Measurements from ENCODE around the gene COL4A2. TPM values are rescaled to one million over a fixed set of nuclear protein-coding genes. Genes with fewer than 3 reads are reported as not detected.
"Not testable (repeated sequence)": the region's sequence is repeated elsewhere in the genome, so short reads cannot be mapped to it uniquely, and the experiment has no call there.

COL4A2 gene
- total RNA-seq, 2 donors from 2014 or later = not detected

DNA sequence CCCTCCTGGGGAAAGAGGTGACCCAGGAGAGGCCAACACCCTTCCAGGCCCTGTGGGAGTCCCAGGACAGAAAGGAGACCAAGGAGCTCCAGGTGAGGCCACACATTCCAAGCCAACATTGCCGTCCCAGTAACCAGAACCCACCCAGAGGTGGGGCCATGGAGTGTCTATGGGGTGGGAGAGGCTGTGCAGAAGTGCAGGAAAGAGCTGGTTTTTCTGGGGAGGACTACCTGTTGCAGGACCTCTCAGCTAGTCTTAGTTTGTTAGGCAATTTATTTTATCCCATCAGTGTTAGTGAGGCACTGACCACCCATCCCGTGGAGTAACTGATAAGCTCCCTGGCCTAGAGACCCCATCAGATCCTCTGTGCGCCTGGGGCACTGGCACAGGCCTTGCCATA is 188.3 kb downstream of the COL4A2 start:
- Mint-ChIP-seq H3K4me3 (no peak overlapping the region), H3K4me1 (ENCODE audit: low read depth) (no peaks in the 10 kb centered on the region), H3K27me3 (ENCODE audit: low read depth) (no peaks in the 10 kb centered on the region), H3K36me3 (ENCODE audit: insufficient read depth in 2 of 2) (no peaks in the 10 kb centered on the region), H3K27ac (no peak overlapping the region), H3K9me3 (peaks cover 0 to 2% of the 10 kb centered on the region in 2 donors)
- ATAC-seq (replicated peaks in 1 of 2) (no peak), DNase-seq (no peak)

DNA sequence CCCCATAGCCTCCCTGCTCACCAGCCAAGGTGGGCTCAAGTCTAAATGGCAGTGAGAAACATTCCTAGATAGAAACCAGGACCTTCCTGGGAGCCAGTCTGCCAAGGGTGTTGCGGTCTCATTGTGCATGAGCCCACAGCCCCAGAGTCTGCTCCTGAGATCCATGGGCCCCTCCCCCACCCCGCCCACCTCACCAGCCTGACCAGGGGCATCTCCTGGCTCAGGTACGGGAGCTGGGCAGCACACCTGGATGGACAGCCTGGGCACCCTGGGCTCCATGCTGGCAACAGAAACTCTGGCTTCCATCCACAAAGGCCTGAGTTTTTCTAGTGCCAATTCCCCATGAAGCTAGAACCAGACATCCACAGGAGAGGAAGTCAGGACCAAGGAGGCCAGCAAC is 188.8 kb downstream of the COL4A2 start:
- DNase-seq (no peak), ATAC-seq (replicated peaks in 1 of 2) (no peak)
- no peaks in the 10 kb centered on the region for H3K27me3 Mint-ChIP-seq (ENCODE audit: low read depth)
- peaks cover 0 to 2% of the 10 kb centered on the region in 2 donors for H3K9me3 Mint-ChIP-seq
- H3K36me3 Mint-ChIP-seq (ENCODE audit: insufficient read depth in 2 of 2) = no peaks in the 10 kb centered on the region
- H3K4me1 Mint-ChIP-seq (ENCODE audit: low read depth) = no peaks in the 10 kb centered on the region
- H3K27ac Mint-ChIP-seq = no peak overlapping the region
- H3K4me3 Mint-ChIP-seq = no peak overlapping the region

DNA sequence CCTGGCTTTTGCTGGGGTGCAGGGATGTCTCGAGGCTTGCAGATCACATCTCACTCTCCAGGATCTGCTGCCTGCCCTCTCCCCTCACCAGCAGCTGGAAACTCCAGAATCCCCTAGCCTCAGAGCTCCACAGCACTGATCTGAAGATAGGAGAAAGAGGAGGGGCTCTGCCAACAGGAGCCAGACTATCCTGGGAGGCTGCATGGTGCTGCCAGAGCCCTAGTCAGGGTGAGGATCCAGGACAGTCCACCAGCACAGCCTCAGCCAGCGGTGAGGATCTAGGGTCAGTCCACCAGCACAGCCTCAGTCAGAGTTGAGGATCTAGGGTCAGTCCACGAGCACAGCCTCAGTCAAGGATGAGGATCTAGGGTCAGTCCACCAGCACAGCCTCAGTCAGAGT is 189.2 kb downstream of the COL4A2 start:
- no peaks in the 10 kb centered on the region for H3K36me3 Mint-ChIP-seq (ENCODE audit: insufficient read depth in 2 of 2)
- no peak for DNase-seq
- no peaks in the 10 kb centered on the region for H3K27me3 Mint-ChIP-seq (ENCODE audit: low read depth)
- ATAC-seq (replicated peaks in 1 of 2) = no peak
- H3K27ac Mint-ChIP-seq = no peak overlapping the region
- H3K4me1 Mint-ChIP-seq (ENCODE audit: low read depth) = no peaks in the 10 kb centered on the region
- H3K4me3 Mint-ChIP-seq = no peak overlapping the region
- peaks cover 0 to 2% of the 10 kb centered on the region in 2 donors for H3K9me3 Mint-ChIP-seq

DNA sequence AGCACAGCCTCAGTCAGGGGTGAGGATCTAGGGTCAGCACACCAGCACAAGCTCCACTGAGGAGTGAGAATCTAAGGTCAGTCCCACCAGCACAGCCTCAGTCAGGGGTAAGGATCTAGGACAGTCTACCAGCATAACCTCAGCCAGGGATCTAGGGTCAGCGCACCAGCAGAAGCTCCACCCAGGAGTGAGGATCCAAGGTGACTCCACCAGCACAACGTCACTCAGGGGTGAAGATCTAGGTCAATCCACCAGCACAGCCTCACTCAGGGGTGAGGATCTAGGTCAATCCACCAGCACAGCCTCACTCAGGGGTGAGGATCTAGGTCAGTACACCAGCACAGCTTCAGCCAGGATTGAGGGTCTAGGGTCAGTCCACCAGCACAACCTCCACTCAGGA is 189.9 kb downstream of the COL4A2 start:
- no peak overlapping the region for H3K4me3 Mint-ChIP-seq

DNA sequence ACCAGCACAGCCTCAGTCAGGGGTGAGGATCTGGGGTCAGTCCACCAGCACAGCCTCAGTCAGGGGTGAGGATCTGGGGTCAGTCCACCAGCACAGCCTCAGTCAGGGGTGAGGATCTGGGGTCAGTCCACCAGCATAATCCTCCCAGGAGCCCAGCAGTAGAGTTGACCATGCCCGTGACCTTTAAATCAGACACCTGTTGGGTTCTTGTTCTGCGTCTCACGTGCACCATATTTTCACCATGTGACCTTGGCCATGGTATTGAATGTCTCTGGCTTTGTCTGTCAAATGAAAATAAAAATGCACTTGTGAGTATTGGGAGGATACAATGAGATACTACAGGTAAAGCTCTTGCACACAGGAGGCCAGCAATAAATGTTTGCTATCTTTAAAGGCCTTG is 190.8 kb downstream of the COL4A2 start:
- H3K4me1 Mint-ChIP-seq (ENCODE audit: low read depth); H3K27me3 Mint-ChIP-seq (ENCODE audit: low read depth); H3K36me3 Mint-ChIP-seq (ENCODE audit: insufficient read depth in 2 of 2); DNase-seq; H3K4me3 Mint-ChIP-seq; ATAC-seq (replicated peaks in 1 of 2); H3K9me3 Mint-ChIP-seq; H3K27ac Mint-ChIP-seq: not testable (repeated sequence)

More for the DNA sequence above, 189.9 kb downstream of the COL4A2 start:
- H3K4me1 Mint-ChIP-seq (ENCODE audit: low read depth) = no peaks in the 10 kb centered on the region
- peaks cover 0 to 2% of the 10 kb centered on the region in 2 donors for H3K9me3 Mint-ChIP-seq
- no peaks in the 10 kb centered on the region for H3K36me3 Mint-ChIP-seq (ENCODE audit: insufficient read depth in 2 of 2)
- H3K27me3 Mint-ChIP-seq (ENCODE audit: low read depth) = no peaks in the 10 kb centered on the region
- no peak for DNase-seq
- H3K27ac Mint-ChIP-seq = no peak overlapping the region
- ATAC-seq (replicated peaks in 1 of 2) = no peak

DNA sequence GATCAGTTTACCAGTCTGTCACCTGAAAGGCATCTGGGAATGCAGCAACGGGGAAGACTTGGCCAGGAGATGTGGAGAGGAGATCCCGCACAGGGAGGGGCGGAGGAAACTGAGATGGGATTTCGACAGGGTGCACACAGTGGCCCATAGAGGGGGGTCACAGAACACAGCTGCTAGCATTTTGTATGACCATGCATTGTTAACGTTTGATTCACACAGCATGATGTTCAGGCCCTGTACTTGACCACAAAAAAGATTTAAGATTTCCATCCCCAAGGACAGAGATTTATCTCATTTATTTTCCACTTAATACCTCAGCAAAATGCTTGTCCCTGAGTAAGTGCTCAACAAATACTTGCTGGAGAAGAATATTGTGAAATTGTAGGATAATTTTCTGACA is 191.2 kb downstream of the COL4A2 start:
- no peak for DNase-seq
- H3K4me1 Mint-ChIP-seq (ENCODE audit: low read depth) = no peaks in the 10 kb centered on the region
- no peaks in the 10 kb centered on the region for H3K27me3 Mint-ChIP-seq (ENCODE audit: low read depth)
- H3K36me3 Mint-ChIP-seq (ENCODE audit: insufficient read depth in 2 of 2) = no peaks in the 10 kb centered on the region
- no peak overlapping the region for H3K4me3 Mint-ChIP-seq
- no peak overlapping the region for H3K27ac Mint-ChIP-seq
- peaks cover 0 to 2% of the 10 kb centered on the region in 2 donors for H3K9me3 Mint-ChIP-seq
- no peak for ATAC-seq (replicated peaks in 1 of 2)

DNA sequence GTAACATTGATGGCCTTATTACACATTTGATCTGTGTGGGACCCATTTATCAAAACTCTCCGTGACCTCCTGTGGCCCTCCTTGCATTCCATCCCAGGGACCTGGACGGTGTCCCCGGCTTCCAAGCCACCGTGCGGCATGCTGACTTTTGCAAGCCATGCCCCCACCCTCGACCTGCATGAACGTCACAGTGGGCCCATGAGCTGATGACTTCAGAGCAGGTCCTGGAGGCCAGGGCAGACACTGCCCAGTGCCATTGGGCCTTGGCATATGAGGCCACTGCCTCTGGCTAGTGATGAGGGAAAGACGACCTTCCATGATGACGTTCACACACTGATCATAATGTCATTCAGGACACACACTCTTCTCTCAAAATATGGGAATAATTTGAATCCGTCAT is 191.7 kb downstream of the COL4A2 start:
- no peak for DNase-seq
- Mint-ChIP-seq H3K27me3 (ENCODE audit: low read depth) (no peaks in the 10 kb centered on the region), H3K27ac (no peak overlapping the region), H3K36me3 (ENCODE audit: insufficient read depth in 2 of 2) (no peaks in the 10 kb centered on the region), H3K9me3 (peaks cover 0 to 2% of the 10 kb centered on the region in 2 donors), H3K4me1 (ENCODE audit: low read depth) (no peaks in the 10 kb centered on the region), H3K4me3 (no peak overlapping the region)
- no peak for ATAC-seq (replicated peaks in 1 of 2)

DNA sequence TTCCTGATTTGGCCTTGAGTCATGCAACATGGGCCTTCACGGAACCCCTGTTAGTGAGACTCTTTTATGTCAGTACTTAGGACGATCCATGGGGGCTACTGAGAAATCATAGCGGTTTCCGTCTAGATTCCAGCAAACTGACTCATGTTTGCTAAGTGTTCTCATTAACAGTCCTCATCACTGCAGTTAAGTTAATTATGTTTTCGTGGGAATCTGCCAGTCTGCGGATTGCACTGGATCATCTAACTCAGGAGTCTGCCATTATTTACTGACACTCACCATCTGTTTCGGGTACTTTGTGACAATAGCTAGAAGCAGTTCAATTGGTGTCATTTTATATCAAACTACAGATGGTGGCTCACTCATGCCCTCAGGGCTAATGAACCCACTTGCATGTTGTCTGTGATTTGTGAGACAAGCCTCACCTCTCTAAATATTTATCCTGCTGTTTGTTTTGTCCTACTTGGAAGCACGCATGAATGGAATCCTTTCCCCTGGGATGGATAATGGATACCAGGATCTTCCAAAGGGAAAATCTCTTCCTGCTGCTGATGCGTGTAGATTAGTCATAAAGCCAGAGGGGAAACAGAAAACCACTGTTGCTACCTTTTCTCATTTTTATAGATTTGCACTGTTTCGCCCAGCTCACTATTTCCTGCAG is 192.7 kb downstream of the COL4A2 start:
- no peak for DNase-seq
- no peaks in the 10 kb centered on the region for H3K4me1 Mint-ChIP-seq (ENCODE audit: low read depth)
- no peaks in the 10 kb centered on the region for H3K36me3 Mint-ChIP-seq (ENCODE audit: insufficient read depth in 2 of 2)
- ATAC-seq (replicated peaks in 1 of 2) = no peak
- no peak overlapping the region for H3K4me3 Mint-ChIP-seq
- H3K27me3 Mint-ChIP-seq (ENCODE audit: low read depth) = no peaks in the 10 kb centered on the region
- H3K27ac Mint-ChIP-seq = no peak overlapping the region
- H3K9me3 Mint-ChIP-seq = peaks cover 0 to 2% of the 10 kb centered on the region in 2 donors

DNA sequence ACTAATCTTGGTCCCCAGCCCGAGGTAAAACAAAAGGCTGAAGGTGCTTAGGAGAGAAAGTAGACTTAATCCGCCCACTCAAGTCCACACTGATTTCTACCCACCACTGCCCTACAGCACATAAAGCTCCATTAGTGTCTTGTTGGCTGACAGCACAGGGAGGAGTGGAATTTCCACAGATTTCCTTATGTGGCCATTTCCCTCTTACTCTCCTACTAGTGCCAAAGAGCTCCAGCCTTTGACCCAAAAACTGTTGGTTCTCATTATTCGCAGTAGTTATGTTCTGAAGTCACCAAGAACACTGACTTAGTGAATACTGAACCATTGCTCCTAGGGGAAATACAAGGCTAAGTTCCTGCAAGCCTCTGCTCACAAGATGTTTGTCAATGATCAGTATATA is 193.3 kb downstream of the COL4A2 start:
- Mint-ChIP-seq H3K4me3 (no peak overlapping the region), H3K4me1 (ENCODE audit: low read depth) (no peaks in the 10 kb centered on the region), H3K27me3 (ENCODE audit: low read depth) (no peaks in the 10 kb centered on the region), H3K9me3 (peaks cover 0 to 2% of the 10 kb centered on the region in 2 donors), H3K27ac (no peak overlapping the region), H3K36me3 (ENCODE audit: insufficient read depth in 2 of 2) (no peaks in the 10 kb centered on the region)
- ATAC-seq (replicated peaks in 1 of 2) = no peak
- DNase-seq = no peak

DNA sequence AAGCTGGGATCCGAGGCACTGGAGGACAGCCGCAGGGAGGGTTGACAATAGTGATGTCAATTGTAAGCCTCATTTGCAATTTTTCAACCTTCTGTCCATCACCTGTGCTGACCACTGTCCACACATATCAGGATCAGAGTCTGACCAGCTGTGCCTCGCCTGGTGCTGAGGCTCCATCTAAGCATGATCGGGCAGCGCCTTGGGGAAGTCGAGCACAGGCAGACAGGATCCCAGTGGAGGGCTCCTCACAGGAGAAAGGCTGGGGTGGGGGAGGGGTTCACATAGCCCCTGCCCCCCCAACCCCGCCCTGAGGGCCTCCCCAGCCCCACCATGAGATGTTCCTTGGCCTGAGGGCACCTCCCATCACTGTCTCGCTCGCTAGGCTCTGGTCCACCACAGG is 194.1 kb downstream of the COL4A2 start:
- H3K4me1 Mint-ChIP-seq (ENCODE audit: low read depth) = no peaks in the 10 kb centered on the region
- H3K36me3 Mint-ChIP-seq (ENCODE audit: insufficient read depth in 2 of 2) = no peaks in the 10 kb centered on the region
- DNase-seq = no peak
- ATAC-seq (replicated peaks in 1 of 2) = no peak
- no peak overlapping the region for H3K27ac Mint-ChIP-seq
- peaks cover 0 to 2% of the 10 kb centered on the region in 2 donors for H3K9me3 Mint-ChIP-seq
- H3K27me3 Mint-ChIP-seq (ENCODE audit: low read depth) = no peaks in the 10 kb centered on the region
- H3K4me3 Mint-ChIP-seq = no peak overlapping the region

DNA sequence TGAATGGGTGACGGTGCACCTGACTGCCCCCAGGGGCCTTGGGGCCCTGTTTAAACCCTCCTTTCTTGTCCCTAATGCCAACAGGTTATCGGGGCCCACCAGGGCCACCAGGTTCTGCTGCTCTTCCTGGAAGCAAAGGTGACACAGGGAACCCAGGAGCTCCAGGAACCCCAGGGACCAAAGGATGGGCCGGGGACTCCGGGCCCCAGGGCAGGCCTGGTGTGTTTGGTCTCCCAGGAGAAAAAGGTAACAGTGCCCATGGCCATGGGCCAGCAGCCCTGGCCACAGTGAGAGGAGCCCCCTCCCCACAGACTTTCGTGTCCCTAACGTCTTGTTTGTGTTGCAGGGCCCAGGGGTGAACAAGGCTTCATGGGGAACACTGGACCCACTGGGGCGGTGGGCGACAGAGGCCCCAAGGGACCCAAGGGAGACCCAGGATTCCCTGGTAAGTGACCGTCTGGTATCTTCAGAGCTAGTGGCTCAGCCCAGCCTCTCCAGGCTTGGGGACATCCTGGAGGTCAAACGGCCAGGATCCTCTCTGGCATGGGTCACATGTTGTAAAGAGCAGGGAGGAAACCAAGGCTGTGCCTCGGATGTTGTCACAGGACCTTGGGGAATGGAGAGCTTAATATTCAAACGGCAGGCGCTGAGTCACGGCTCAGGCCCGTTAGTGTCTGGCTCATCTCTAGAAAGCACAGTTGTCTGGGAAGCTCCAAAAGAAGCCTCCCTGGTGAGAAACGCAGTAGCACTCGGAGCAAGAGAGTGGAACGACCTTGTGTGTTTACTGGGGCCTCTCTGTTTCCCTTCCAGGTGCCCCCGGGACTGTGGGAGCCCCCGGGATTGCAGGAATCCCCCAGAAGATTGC is 196.2 kb downstream of the COL4A2 start:
- DNase-seq = no peak
- no peak for ATAC-seq (replicated peaks in 1 of 2)
- H3K27me3 Mint-ChIP-seq (ENCODE audit: low read depth) = no peaks in the 10 kb centered on the region
- no peak overlapping the region for H3K27ac Mint-ChIP-seq
- H3K36me3 Mint-ChIP-seq (ENCODE audit: insufficient read depth in 2 of 2) = no peaks in the 10 kb centered on the region
- H3K9me3 Mint-ChIP-seq = peaks cover 0 to 2% of the 10 kb centered on the region in 2 donors
- H3K4me1 Mint-ChIP-seq (ENCODE audit: low read depth) = no peaks in the 10 kb centered on the region
- no peak overlapping the region for H3K4me3 Mint-ChIP-seq

DNA sequence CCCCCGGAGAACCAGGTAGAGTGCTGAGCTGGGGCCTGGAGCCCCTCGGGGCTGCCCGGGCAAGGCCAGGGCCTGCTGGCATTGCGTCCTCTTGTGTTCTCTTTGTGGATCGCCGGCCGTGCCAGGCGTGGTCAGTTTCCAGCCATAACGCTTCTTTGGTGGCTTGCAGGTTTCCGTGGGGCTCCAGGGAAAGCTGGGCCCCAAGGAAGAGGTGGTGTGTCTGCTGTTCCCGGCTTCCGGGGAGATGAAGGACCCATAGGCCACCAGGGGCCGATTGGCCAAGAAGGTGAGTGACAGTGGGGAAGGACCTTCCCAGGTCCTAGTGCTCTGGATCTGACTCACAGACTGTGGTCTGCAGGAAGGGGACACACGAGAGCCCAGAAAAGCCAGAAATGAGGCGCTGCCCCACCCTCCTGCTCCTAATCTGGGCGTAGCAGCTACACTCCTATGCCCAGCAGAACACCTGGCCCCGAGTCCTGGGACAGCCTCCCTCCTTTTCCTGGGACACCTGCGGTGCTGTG is 197.0 kb downstream of the COL4A2 start:
- ATAC-seq (replicated peaks in 1 of 2) (no peak), DNase-seq (no peak)
- no peaks in the 10 kb centered on the region for H3K9me3 Mint-ChIP-seq
- no peaks in the 10 kb centered on the region for H3K27me3 Mint-ChIP-seq (ENCODE audit: low read depth)
- H3K4me3 Mint-ChIP-seq = no peak overlapping the region
- no peak overlapping the region for H3K27ac Mint-ChIP-seq
- no peaks in the 10 kb centered on the region for H3K36me3 Mint-ChIP-seq (ENCODE audit: insufficient read depth in 2 of 2)
- no peaks in the 10 kb centered on the region for H3K4me1 Mint-ChIP-seq (ENCODE audit: low read depth)

DNA sequence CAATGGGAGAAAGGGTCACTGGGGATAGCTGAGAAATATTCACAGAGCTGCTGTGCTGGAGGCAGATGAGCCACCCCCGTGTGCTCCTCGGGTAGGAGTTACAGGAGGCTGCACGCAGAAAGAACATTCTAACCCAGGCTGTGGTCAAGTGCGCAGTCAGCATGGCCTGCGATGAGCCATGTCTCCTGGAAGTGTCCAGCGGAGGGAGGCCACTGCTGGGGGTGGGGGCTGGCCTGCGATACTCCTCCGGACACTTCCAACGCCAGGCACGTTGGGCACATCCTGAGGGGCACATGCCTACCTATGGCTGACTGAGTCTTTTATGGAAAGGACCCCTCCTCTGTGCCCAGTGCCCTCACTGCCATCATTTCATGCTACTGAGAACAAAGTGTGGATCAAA is 198.5 kb downstream of the COL4A2 start:
- no peak overlapping the region for H3K27ac Mint-ChIP-seq
- no peaks in the 10 kb centered on the region for H3K27me3 Mint-ChIP-seq (ENCODE audit: low read depth)
- no peaks in the 10 kb centered on the region for H3K4me1 Mint-ChIP-seq (ENCODE audit: low read depth)
- ATAC-seq (replicated peaks in 1 of 2) = no peak
- no peak overlapping the region for H3K4me3 Mint-ChIP-seq
- H3K36me3 Mint-ChIP-seq (ENCODE audit: insufficient read depth in 2 of 2) = no peaks in the 10 kb centered on the region
- DNase-seq = no peak
- H3K9me3 Mint-ChIP-seq = no peaks in the 10 kb centered on the region

All from activated T-cell treated with anti-CD3 and anti-CD28 coated beads, Interleukin-2, amount 50 U/mL, for 72 hours (primary cell).